Colon (tissue), 2 donors: ENCODE measurements around the gene HS3ST3B1.

Experiments
- FAIRE-seq: peaks from 2 replicates; lab custom pipeline; 2012; peaks lifted over from hg19 to GRCh38; lab: Jason Lieb, UNC
- donor health status: control.
- donor health status: control.

The HS3ST3B1 gene

GRCh38 chr17:14303343-14304221 lies 2.7 kb downstream of the HS3ST3B1 start:
- FAIRE-seq = no peak

GRCh38 chr17:14304222-14304772 lies 3.4 kb downstream of the HS3ST3B1 start:
- no peak for FAIRE-seq

- no peak for FAIRE-seq
Measured at GRCh38 chr17:14304773-14305517, 4.1 kb downstream of the HS3ST3B1 start.

- FAIRE-seq = no peak
Measured at GRCh38 chr17:14305785-14306496, 5.1 kb downstream of the HS3ST3B1 start.

- FAIRE-seq = no peak
Measured at GRCh38 chr17:14306596-14306995, 5.7 kb downstream of the HS3ST3B1 start.

- no peak for FAIRE-seq
Measured at GRCh38 chr17:14307560-14308024, 6.7 kb downstream of the HS3ST3B1 start.

- no peak for FAIRE-seq
Measured at GRCh38 chr17:14308636-14308964, 7.7 kb downstream of the HS3ST3B1 start.

- no peak for FAIRE-seq
Measured at GRCh38 chr17:14308965-14309879, 8.3 kb downstream of the HS3ST3B1 start.

- no peak for FAIRE-seq
Measured at GRCh38 chr17:14310101-14310500, 9.2 kb downstream of the HS3ST3B1 start.

GRCh38 chr17:14310605-14311004 lies 9.7 kb downstream of the HS3ST3B1 start:
- FAIRE-seq = no peak

GRCh38 chr17:14311186-14311705 lies 10.4 kb downstream of the HS3ST3B1 start:
- no peak for FAIRE-seq

GRCh38 chr17:14311981-14312380 lies 11.1 kb downstream of the HS3ST3B1 start:
- no peak for FAIRE-seq

GRCh38 chr17:14312522-14312921 lies 11.6 kb downstream of the HS3ST3B1 start:
- FAIRE-seq = no peak

GRCh38 chr17:14316126-14316832 lies 15.4 kb downstream of the HS3ST3B1 start:
- no peak for FAIRE-seq

- no peak for FAIRE-seq
Measured at GRCh38 chr17:14317383-14317782, 16.5 kb downstream of the HS3ST3B1 start.

GRCh38 chr17:14318109-14318917 lies 17.4 kb downstream of the HS3ST3B1 start:
- FAIRE-seq = no peak

- no peak for FAIRE-seq
Measured at GRCh38 chr17:14318918-14319205, 18.0 kb downstream of the HS3ST3B1 start.

- no peak for FAIRE-seq
Measured at GRCh38 chr17:14320098-14320497, 19.2 kb downstream of the HS3ST3B1 start.

GRCh38 chr17:14320734-14321475 lies 20.0 kb downstream of the HS3ST3B1 start:
- no peak for FAIRE-seq
